Loucy (cell line): ENCODE data around the gene CATSPER1.

Source experiments
- EZH2phosphoT487 ChIP-seq: fragments of 200-600 bp; IDR thresholded peaks from 2 replicates; pipeline ENCODE4 v1.6.1; 2018; ENCODE audit warnings: antibody characterized with exemption, mild to moderate bottlenecking, moderate library complexity, borderline replicate concordance
- TF ChIP-seq, protein P1 (sequence below): fragments of 200-600 bp; sonication (generic); conservative IDR thresholded peaks from 2 replicates; pipeline ENCODE4 v1.5.1; 2014; ENCODE audit warnings: mild to moderate bottlenecking, antibody characterized with exemption, low read length

DNA sequence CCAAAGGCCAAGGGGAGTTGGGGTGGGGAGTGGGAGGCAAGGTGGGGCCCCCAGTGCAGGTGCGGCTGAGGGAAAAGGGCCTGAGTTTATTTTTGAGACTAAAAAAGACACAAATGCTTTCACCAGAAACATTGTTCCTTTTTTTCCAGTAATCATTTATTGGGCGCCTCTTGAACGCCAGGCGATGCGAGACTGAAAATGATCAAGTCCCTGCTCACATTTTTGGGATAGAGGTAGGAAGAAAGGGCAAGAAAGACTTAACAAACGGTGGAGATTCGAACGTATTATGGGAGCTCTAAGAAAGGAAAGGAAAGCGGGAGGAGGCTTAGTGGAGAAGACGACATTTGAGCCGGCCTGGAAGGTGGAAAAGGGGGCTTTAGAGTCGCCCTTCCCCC, 25.1 kb upstream of the CATSPER1 start:
- TF ChIP-seq, protein P1, sequence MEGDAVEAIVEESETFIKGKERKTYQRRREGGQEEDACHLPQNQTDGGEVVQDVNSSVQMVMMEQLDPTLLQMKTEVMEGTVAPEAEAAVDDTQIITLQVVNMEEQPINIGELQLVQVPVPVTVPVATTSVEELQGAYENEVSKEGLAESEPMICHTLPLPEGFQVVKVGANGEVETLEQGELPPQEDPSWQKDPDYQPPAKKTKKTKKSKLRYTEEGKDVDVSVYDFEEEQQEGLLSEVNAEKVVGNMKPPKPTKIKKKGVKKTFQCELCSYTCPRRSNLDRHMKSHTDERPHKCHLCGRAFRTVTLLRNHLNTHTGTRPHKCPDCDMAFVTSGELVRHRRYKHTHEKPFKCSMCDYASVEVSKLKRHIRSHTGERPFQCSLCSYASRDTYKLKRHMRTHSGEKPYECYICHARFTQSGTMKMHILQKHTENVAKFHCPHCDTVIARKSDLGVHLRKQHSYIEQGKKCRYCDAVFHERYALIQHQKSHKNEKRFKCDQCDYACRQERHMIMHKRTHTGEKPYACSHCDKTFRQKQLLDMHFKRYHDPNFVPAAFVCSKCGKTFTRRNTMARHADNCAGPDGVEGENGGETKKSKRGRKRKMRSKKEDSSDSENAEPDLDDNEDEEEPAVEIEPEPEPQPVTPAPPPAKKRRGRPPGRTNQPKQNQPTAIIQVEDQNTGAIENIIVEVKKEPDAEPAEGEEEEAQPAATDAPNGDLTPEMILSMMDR: no peak
- no peak for TF ChIP-seq EZH2phosphoT487
